Measurements from ENCODE around the gene STK24.

Gene STK24

DNA sequence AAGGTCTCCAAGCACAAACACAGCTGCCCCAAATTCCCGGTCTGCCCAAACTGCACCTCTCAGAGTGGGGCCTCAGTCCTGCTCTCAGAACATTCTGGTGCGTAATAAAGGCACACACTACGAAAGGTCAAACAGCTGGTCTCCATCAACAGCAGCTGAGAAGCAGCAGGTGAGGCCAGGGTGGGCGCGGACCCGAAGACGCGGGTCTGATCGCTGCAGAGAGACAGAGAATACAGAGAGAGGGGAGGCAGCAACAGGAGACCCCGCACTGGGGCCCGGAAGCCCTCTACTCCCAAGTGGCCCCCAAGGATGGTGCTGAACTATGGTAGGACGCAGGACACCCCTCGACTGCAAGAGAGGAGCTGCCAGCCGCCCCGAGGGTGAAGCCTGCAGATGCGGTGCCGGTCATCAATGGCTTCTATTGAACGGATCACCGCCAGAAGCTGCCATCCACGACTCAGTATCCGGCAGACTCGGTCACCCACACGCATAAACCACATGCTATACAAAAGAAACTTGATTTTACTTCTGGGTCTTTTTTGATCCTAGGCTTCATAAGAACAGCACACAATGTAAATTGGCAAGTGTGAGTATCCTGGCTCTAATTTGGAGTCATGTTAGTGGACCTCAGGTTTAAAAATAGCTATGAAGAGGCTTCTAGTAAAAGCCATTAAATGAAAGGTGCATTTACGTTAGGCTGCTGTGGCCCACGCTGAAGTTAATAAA, 33.4 kb downstream of the STK24 start:
- no peak overlapping the region for H3K4me3 ChIP-seq (ENCODE audit: low read depth, low read length)
- no peak for DNase-seq (ENCODE audit: low read depth)
- TF ChIP-seq, protein P1, sequence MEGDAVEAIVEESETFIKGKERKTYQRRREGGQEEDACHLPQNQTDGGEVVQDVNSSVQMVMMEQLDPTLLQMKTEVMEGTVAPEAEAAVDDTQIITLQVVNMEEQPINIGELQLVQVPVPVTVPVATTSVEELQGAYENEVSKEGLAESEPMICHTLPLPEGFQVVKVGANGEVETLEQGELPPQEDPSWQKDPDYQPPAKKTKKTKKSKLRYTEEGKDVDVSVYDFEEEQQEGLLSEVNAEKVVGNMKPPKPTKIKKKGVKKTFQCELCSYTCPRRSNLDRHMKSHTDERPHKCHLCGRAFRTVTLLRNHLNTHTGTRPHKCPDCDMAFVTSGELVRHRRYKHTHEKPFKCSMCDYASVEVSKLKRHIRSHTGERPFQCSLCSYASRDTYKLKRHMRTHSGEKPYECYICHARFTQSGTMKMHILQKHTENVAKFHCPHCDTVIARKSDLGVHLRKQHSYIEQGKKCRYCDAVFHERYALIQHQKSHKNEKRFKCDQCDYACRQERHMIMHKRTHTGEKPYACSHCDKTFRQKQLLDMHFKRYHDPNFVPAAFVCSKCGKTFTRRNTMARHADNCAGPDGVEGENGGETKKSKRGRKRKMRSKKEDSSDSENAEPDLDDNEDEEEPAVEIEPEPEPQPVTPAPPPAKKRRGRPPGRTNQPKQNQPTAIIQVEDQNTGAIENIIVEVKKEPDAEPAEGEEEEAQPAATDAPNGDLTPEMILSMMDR (conservative IDR thresholded peaks at IDR 0.05; ENCODE audit: low read depth, low read length): no peak

DNA sequence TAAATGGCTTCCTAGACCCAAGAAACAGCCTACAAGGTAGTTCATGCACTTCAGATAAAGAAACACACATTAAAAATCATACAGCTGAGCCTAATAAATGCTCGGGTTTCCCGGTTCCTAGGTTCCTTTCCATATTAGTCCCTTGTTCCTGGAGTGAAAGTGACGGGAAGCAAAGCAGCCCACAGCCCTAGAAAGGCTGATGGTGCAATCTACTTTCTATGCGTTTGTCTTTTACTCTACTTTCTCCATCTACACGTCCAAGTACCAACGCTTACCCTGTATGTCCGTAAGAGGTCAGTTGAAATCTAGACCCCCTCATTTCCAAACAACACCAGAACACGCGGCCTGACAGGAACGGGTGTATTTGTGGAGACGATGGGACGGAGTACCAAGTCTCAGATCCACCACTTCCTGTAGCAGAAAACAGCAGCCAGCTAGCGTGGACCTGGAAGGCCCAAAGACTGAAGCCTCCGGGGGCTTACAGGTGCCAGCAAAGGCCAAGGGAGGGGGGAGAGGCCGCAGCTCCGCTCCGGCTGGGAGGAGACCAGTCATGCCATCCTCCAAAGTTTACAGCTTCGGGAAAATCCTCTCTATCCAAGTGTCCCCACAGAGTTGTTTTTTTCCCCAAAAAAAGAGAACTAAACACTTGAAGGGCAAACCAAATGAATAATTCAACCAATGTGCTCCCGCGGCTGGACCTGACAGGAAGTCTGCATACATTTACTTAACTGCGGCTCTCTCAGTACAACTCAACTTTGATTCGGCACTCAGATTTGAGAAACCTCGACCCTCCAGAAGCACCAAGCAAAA, 34.1 kb downstream of the STK24 start:
- no peak overlapping the region for H3K4me3 ChIP-seq (ENCODE audit: low read depth, low read length)
- TF ChIP-seq, protein P1 (conservative IDR thresholded peaks at IDR 0.05; ENCODE audit: low read depth, low read length): no peak
- DNase-seq (ENCODE audit: low read depth): no peak

DNA sequence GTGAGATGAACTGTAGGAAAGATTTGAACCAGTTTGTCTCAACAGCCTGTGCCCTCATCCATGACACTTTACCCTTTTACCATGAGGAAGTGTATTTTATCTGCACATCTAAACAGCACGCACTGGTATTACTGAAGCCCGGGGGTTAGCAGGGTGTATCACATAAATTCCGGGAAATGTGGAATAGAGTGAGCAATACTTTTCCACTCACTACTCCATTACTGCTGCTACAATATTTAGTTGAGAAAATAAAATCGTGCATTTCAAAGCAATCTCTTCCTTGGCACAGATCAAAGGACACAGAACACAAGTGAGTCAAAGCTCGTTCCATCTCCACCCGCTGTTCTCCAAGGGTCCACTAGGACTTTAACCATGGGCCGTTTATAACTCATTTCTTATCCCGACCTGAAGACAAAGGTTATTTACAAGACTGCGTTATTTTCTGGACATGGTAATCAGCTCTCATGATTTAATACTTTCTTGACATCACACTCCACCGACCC, 35.2 kb downstream of the STK24 start:
- no peak for DNase-seq (ENCODE audit: low read depth)
- TF ChIP-seq, protein P1 (conservative IDR thresholded peaks at IDR 0.05; ENCODE audit: low read depth, low read length): no peak
- H3K4me3 ChIP-seq (ENCODE audit: low read depth, low read length): no peak overlapping the region

DNA sequence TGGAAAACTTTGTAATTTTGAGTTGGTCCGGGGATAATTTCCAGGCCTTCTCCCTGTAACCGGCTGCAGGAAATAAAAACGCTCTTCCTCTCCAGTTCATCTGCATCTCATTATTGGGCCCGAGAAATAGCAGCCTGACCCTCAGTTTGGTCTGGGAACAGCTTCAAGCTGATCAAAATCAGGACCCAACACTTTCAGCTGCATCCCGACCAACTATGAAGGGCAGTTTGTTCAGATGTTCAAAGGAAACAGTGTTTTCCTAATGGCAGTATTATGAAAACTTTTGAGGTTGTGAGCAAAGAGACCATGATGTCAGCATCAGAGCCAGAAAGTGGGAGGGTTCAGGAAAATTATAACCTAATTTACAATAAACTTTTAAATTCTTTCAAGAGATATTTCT, 35.7 kb downstream of the STK24 start:
- TF ChIP-seq, protein P1 (conservative IDR thresholded peaks at IDR 0.05; ENCODE audit: low read depth, low read length): no peak
- DNase-seq (ENCODE audit: low read depth): peak; percentile 26

DNA sequence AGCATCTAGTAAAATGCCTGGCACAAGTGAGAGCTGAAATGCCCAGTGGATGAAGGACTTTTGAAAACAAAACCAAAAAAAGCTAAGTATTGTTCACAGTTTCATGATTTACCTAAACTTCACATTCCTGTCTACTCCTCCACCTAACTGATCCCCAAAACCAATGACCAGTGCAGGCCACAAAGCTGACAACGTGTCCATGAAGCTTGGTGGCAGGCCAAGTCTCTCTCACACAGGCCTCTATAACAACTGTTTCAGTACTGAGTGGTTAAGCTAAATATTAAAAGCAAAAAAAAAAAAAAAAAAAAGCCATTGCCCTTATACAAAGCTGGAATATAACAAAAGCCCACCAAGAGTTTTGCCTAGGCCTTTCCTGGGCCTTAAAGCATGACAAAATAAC, 36.4 kb downstream of the STK24 start:
- no peak overlapping the region for H3K4me3 ChIP-seq (ENCODE audit: low read depth, low read length)
- DNase-seq (ENCODE audit: low read depth): no peak
- TF ChIP-seq, protein P1 (conservative IDR thresholded peaks at IDR 0.05; ENCODE audit: low read depth, low read length): no peak

More for the DNA sequence above, 35.7 kb downstream of the STK24 start:
- H3K4me3 ChIP-seq (ENCODE audit: low read depth, low read length): no peak overlapping the region

DNA sequence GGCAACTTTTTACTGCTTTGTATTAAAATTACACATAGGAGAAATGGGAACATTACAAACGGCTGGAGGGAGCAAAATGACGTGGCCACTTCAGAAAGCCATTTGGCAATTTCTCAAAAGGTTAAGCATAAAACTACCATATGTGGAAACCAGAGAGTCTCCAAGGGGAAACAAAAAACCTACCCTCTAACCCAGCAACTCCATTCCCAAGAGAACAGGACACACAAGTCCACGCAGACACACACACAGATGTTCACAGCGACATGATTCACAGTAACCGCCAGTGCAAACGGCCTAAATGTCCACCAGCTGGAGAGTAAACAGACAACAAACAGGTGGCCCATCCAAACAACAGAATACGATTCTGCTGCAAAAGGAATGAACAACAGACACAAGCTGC, 37.2 kb downstream of the STK24 start:
- TF ChIP-seq, protein P1 (conservative IDR thresholded peaks at IDR 0.05; ENCODE audit: low read depth, low read length): no peak
- DNase-seq (ENCODE audit: low read depth): no peak
- no peak overlapping the region for H3K4me3 ChIP-seq (ENCODE audit: low read depth, low read length)

Measured in choroid plexus epithelial cell (primary cell).